Activated CD4-positive, alpha-beta T cell treated with anti-CD3 and anti-CD28 coated beads, Interleukin-2, Interleukin-4, amounts not matched to agents 100 ng/mL and 50 ng/mL, durations not matched to agents 16 hours and 8 hours (primary cell): ENCODE results near the gene CDC37L1.
"Not testable (repeated sequence)": the region's sequence is repeated elsewhere in the genome, so short reads cannot be mapped to it uniquely, and the experiment has no call there.

Experiments used
- DNase-seq: peaks from one replicate; pipeline ENCODE4 v3.0.0-alpha.2; 2020; ENCODE audit warnings: low spot score

CDC37L1 gene

DNA sequence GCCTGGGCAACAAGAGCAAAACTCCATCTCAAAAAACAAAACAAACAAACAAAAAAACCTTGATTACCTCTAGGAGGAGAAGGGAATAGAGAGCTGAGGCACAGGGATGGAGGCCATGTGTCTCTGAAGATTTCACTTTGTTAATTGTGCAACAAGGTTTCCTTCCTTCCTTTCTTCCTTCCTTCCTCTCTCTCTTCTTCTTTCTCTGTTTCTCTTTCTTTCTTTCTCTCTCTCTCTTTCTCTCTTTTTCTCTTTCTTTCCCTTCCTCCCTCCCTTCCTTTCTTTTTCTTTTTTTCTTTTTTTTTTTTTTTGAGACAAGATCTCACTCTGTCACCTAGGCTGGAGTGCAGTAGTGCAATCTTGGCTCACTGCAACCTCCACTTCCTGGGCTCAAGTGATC is 75.2 kb downstream of the CDC37L1 start:
- not testable (repeated sequence) for DNase-seq

DNA sequence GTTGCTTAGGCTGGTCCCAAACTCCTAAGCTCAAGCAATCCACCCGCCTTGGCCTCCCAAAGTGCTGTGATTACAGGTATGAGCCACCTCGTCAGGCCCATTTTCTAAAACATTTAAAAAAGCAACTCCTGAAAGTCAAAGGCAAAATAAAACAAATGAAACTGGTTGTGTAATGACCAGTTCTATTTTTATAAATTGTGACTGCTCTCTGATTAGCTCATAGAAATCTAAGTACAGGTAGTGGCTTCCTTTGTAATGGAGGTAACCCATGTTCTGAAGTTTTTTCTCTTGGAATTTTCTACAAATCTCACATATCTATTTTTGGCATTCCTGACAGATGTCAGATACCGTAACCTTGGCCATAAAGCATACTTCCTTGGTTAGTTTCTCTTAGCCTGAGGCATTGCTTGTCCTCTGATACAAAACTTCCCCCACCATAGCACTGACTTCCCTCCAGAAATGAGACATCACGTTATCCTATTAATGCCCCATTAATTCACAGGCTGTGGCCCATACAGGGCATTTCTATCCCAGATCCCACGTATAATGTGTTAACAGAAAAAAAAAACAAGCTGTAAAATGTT is 75.7 kb downstream of the CDC37L1 start:
- DNase-seq = no peak

DNA sequence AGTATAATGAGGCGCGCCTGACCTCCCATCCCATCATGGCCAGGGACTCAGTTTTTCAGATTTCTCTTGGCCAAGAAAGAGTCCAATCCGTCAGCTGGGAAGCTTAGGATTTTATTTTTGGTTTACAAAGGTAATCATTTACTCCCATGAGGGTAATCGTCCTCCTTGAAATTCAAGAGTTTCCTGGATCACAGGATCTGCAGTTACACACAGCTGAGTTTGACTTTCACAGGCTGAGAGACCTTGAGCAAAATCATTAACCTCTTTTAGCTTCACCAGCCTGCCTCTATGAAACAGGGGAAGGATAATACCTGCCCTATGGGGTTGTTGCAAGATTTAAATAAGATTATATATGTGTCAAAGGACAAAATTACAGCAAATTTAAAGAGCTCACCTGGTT is 77.1 kb downstream of the CDC37L1 start:
- no peak for DNase-seq
